ENCODE data around the gene GAS7.

The GAS7 gene

DNA sequence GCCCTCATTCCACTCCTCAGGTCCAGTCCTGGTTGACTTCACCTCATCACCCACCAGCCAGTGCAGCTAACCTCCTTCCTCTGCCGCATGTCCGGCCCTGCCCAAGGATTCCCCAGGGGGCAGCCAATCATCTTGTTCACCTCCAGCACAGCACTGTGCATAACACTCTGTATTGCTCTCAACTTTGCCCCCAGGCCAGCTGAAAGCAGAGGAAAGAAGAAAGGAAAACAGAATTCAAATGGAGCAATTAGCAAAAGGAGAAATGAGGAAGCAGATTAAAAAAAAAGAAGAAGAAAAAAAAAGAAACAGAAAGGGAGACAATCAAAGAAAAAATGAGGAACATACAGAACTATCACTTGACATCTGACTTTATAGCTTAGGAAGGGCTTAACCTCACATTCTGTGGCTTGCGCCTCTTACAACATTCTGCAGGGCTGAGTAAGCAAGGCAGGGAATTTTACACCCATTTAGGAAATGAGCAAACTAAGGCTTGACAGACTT lies 26.1 kb downstream of the GAS7 start:
- no peak for DNase-seq (ENCODE audit: low read depth in 2 of 3, low spot score in 2 of 3)

DNA sequence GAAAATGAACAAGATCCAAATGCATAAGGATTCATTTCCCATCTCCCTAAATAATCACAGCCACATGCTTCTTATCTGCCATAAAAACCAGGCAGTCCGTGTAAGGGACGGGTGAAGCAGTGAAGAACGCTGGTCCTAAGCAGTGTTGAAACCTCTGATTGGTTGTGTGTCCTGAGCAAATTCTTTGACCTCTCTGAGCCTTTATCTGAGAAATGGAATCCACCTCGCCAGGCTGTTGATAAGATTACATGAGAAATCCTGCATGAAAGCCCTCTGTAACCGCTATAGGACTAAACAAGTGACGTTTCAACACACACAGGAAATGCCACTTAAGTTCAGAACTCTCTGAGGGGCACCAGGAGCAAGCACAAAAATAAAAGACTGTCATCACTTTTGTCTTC lies 26.8 kb downstream of the GAS7 start:
- no peak for DNase-seq (ENCODE audit: low read depth in 2 of 3, low spot score in 2 of 3)

DNA sequence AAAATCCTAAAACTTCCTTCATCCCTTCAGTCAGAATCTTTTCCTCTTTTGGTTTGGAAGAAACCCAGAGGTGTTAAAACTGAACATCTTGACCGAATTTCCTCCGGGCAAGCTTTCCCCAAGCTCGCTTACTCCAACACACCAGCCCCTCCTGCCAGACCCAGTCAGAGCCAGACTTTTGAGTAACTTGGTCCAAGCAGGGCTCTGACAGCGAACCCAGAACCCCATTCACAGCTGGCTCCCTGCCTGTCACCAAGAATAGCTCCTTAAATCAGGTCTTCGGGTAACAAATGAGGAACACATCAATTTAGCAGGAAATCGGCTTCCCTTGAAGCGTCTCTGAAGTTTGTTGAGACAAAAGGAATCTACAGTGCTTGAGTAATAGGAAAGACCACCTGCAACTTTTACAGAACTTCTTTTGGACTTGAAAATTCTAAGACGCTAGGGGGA lies 27.3 kb downstream of the GAS7 start:
- DNase-seq (ENCODE audit: low read depth in 2 of 3, low spot score in 2 of 3): no peak

DNA sequence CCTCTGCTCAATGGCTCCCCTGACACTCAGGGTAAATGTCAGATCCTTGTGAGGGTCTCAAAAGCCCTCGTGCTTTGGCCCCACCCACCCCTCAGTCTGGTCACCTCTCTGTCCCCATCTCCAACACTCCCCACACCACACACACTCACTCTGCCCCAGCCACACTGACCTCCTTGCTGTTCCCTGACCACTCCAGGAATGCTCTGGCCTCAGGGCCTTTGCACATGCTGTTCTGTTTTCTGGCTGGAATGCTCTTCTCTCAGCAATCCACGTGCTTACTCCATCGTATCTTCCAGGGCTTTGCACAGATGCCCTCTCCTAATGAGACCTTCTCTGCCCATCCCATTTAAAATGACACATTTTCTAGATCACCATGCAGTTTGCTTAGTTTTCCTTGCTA lies 28.2 kb downstream of the GAS7 start:
- DNase-seq (ENCODE audit: low read depth in 2 of 3, low spot score in 2 of 3): no peak

DNA sequence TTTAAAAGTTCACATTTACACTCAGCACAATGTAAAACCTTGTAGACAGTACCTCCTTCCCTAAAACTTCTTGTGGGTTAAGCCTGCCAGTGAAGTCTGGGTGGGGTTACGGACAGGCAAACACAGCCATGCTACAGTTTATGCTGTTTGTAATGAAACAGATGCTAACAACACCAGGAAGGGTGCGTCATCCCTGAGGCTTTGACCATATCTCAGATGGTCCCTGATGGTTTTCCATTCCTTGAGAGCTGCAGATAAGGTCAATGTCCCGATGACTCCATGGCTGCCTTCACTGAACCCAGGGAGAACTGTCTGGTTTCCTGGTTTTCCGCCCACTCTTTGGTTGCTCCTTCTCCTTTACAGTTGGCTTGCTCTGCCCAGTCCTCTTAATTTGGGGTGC lies 29.1 kb downstream of the GAS7 start:
- no peak for DNase-seq (ENCODE audit: low read depth in 2 of 3, low spot score in 2 of 3)

DNA sequence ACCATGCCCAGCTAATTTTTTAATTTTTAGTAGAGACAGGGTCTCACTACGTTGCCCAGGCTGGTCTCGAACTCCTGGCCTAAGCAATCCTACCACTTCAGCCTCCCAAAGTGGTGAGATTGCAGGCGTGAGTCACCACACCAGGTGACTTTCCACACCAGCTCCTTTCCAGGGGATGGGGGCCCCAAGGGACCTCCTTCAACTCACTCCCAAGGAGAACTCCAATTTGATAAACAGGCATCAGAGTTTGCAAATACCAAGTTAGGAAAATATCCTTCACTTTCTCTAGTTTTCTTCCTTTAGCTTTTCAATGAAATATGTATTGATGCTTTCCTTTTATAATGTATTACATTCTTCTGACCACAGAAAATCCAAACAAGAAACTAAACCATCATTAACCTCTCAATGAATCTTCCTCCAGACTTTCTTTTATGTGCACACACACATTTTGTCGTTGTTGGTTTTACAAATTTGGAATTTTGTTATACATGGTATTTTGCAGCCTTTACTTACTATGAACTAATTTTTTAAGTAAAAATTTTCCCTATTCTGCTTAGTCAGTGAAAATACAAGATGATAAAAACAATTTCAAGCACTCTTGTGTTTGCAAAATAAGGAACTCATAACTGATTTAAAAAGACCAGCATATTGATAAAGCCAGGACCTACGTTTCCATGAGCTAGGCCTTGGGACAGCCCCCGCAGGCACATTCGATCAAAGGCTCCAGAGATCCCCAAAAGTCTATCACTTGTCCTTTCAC lies 32.0 kb downstream of the GAS7 start:
- DNase-seq (ENCODE audit: low read depth in 2 of 3, low spot score in 2 of 3): no peak

DNA sequence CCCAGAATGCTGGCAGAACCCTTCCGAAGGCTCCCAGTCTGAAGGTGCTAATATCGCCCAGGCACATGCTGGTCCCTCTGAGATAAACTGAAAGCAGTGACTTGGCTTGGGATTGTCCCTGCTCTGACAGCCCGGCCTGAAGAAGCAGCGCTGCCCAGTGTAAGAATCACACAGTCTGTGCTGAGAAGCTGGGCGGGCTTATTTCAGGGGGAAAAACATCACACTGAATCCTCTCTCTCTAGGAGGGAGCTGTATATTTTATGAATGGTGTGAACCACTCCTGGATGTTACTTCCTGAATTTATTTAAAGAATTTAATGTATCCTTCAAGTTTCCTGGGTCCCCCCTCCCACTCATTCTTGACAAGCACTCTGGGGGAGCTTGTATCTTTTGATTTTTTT lies 36.3 kb downstream of the GAS7 start:
- DNase-seq (ENCODE audit: low read depth in 2 of 3, low spot score in 2 of 3): no peak

DNA sequence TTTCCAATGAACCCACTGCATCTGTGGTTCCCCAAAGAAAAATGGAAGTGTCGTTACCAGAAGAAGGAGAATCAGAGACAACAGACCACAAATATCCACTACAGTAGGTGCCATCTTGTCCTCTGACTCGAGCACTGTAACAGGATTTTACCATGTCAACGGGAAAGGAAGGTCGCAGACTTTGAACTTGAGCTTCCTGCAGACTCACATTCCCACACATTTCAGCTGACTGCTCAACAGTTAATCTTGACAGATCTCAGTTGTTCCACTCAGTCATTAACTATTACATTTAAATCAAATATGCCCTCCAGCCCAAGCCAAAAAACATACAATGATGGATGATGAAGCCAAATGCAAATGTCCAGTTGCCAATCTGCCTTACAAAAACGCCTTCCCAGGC lies 37.0 kb downstream of the GAS7 start:
- DNase-seq (ENCODE audit: low read depth in 2 of 3, low spot score in 2 of 3): no peak

DNA sequence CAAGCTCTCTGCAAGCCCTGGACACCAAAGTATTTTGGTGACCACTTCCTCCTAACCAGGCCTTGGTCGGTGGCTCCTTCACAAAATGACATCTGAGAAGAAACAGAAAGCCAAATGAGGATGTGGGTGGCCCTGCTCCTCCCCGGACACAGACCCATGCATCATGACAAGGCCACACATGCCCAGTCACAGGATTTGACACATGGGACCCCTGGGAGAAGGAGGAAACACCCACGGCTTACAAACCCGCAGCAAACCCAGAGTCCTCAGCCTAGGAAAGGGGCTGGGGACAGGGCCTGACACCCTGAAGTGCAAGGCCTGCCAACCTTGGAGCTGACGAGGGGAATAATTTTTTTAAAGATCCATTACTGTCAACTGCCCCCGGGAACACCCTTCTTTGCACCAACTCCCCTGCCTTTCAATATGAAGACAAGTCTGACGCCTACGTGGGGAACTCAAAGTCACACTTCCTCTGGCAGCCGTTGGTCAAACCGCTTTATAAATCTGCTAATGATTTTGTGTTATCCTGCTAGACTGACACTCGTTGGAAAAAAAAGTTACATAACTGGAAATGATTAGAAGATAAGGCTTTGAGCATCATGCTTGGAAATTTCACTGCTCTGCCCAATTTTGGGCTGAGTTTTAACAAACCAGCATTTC lies 41.3 kb downstream of the GAS7 start:
- DNase-seq (ENCODE audit: low read depth in 2 of 3, low spot score in 2 of 3): no peak

DNA sequence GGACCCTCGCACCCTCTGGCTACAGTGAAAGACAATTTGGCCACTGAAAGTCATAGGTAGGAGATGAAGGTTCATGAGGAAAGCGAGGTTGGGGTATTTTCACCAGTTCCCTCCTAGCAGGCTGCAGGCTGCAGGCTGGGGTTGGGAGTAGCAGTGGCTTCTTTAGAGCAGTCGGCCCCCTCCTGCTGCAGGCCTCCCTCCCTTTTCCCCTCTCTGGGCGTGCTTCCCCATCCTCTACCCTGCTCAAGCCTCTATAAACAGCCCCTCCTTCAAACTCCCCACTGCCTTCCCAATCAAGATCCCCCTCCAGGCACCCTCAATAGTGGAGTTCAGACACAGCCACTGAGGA lies 41.8 kb downstream of the GAS7 start:
- DNase-seq (ENCODE audit: low read depth in 2 of 3, low spot score in 2 of 3): no peak

DNA sequence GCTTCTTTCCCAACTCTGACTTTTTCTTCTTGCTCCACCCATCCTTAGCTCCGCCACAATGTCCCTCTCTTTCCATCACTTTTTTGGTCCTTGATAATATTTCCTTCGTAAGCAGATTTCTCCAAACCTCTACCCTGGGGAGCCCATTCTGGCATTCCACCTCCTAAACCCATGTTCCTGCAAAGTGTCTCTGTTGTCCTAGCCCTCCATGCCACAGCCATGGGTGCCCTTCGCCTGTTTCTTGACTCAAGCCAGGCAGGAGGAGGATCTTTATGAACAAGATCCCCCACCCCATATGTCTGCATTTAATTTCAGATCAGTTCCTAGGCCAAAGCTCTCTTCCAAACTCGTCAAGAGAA lies 42.4 kb downstream of the GAS7 start:
- no peak for DNase-seq (ENCODE audit: low read depth in 2 of 3, low spot score in 2 of 3)

DNA sequence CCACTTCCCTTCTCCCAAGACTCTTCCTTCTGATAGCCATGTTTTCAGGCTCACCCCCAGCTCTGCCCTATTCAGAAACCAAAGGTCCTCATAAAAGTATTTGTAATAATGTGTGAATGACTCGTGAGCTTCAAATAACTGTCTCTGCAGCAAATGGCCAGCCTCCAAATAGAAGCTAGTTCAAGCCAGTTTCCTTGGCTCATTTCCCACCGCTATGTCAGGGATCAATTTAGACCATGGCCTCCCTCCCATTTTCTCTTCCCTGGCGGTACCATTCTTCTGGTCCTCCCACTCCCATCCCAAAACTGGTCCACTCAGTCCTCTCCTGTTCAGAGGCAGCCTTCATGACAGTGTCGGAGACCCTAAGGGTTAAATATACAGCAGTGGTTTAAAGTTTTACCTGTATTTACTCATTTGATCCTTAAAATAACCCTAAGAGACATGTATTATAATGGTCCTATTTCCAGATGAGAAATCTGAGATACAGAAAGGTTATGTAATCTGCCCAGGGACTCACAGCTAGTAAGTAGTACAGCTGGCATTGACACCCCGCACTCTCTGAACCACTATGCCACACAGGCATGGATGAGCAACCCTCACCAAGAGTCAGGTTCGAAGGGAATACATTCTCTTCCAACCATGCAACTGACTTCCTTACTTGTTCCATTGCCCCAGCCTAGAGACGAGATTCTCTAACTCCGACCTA lies 42.9 kb downstream of the GAS7 start:
- DNase-seq (ENCODE audit: low read depth in 2 of 3, low spot score in 2 of 3): no peak

DNA sequence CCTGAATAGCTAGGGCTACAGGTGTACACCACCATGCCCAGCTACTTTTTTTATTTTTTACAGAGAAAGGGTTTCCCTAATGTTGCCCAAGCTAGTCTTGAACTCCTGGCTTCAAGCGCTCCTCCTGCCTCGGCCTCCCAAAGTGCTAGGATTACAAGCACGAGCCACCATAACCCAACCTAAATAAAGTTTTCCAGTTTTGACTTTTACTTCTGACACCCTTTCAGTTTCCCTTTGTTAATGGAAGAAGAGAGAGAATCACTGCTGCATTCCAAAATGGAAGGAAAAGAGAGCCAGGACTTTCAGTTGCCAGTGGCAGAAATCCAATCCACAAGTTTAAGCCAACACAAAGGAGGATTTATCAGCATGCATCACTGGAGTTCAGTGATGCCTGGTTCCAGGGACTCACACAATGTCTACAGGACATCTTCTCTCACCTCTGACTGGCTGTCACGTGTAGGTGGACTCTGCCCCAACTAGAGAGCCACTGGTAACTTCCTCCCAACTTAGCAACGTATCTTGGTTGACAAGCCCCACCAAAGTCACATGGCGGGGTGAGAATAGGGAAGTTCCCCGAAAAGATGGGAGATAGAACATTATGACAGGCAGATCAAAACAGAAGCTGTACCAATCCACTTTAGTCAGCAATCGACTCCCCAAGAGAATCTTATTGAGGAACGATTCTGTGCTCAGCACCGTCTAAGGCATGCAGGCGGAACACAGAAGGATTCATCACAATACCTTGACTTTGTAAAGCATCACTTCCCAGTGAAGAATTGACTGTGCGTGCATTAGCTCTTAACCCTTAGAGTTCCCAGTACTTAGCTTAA lies 46.5 kb downstream of the GAS7 start:
- no peak for DNase-seq (ENCODE audit: low read depth in 2 of 3, low spot score in 2 of 3)

DNA sequence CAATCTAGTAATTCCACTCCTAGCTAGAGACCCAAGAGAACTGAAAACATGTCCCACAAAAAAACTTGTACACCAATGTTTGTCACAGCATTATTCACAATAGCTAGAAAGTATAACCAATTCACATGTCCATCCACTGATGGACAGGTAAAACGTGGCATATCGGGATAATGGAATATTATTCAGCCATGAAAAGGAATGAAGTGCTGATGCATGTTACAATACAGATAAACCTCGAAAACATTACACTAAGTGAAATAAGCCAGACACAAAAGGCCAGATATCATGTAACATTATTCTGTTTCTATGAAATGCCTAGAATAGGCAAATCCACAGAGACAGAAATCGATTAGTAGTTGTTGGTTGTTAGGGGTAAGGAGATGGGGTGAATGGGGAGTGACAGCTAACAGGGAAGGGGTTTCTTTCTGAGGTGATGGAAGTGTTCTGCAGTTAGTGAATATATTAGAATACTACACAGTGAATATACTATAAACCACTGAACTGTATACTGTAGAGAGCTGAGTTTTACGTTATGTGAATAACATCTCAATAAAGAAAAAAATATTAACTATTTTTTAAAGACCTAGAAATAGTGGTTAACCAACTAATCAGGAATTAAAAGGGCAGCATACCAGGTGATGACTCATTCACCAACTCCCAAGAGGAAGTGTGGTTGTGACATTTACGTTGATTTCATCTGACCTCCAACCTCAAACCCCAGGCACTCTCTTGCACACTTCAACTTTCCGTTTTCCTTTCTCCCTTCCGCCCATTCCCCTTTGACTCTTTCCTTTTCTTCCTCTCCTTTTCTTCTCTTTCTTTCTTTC lies 48.6 kb downstream of the GAS7 start:
- no peak for DNase-seq (ENCODE audit: low read depth in 2 of 3, low spot score in 2 of 3)

DNA sequence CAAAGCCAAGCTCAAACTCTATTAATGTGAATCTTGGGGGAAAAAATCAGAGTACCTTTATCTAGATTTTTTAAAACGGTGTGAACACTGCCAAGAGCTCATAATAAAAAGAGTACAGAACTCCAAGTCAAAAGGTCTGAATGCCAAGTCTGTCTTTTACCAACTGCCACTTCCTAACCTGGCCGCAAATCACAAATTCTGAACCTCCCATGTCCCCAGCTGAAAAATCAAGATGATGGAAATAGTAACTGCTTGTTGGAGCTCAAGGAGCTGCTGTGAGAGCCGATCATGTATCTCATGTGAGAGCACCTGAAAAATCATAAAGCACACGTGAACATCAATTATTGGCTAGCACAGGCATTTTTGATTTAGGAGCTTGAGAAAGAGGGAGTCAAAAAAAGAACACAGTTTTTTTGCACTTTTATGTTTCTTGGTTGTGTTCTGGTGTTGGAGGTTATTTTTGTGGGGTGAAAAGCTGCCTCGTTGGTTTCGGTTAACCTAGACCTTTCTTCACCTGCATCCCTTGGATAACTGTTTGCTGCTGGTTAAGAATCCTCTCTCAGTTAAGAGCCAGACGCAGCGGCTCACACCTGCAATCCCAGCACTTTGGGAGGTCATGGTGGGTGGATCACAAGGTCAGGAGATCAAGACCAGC lies 50.5 kb downstream of the GAS7 start:
- no peak for DNase-seq (ENCODE audit: low read depth in 2 of 3, low spot score in 2 of 3)

DNA sequence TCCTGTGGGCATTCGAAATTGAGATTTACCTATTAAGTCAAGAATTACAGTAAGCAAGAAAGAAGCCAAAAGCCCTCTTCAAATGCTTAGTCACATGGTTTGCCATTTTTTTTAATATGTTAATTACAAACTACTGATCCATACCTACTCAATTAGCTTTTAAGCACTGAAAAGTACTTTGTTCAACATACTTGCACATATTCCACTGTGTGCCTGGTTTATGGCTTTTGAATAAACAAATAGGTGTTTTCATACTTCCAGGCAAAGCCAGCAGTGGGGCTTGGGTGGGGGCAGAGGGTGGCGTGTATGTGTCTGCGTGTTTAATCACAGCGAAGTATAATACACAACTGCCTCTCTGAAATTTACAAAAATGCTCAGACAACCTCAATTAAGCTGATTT lies 51.4 kb downstream of the GAS7 start:
- no peak for DNase-seq (ENCODE audit: low read depth in 2 of 3, low spot score in 2 of 3)

DNA sequence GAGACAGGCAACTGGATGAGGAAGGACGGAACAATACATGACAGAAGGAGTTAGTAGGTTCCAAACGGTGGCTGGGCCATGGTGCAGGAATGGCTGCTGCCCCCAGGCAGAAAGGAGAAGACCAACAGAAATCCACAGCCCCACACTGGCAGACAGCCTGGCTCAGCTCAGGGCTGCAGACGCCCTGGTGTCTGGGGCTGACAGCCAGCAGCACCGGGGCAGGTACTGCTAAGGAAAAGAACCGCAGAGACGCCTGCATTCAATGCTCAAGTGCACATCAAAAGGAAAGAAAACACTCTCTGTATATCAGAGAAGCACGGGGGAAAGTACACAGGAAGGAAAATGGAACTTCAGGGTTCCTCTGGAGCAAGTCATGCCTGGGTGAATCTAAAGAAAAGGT lies 53.4 kb downstream of the GAS7 start:
- no peak for DNase-seq (ENCODE audit: low read depth in 2 of 3, low spot score in 2 of 3)

DNA sequence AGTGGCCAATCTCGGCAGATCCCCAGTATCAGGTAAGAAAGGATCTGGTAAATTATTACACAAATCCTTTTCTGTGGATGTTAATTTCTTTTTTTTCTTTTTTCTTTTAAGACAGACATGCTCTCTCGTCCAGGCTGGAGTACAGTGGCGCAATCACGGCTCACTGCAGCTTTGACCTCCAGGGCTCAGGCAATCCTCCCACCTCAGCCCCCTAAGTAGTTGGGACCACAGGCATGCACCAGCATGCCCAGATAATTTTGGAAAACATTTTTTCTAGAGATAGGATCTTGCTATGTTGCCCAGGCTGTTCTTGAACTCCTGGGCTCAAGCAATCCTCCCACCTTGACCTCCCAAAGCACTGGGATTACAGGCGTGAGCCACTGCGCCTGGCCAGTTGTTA lies 54.0 kb downstream of the GAS7 start:
- DNase-seq (ENCODE audit: low read depth in 2 of 3, low spot score in 2 of 3): no peak

DNA sequence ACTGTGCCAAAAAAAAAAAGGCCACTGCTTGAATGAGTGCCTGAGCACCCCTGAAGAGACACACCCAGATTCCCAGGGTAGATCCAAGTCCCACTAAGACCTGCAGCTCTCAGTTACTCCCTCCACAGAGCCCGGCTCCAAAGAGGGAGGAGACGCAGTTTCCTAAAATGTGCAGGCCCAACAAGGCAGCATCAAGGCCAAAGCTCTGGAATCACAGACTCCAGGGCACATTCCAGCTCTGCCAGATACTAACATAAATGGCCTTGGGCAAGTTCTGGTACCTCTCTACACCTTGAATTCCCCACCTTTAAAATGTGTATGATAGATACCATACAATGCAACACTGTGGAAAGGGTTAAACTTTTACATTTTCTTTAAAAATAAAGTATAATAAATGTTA lies 57.0 kb downstream of the GAS7 start:
- DNase-seq (ENCODE audit: low read depth in 2 of 3, low spot score in 2 of 3): no peak

DNA sequence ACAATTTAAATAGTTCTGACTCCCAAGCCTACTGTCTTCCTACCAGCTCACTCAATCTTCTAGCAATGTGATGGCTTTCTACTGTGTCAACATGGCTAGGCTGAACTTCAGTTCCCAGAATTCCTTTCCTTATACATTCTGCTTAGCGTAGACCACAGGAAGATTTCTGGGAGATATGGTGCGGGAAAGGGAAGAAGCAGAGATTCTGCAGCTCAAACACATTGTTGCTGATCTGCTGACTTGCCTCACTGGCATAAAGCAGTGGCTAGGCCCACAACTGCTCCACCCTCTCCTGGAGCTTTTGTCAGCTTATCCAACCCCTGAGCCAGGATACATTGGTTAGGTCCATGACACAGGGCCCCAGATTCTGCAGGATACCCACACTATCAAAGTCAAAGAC lies 58.8 kb downstream of the GAS7 start:
- no peak for DNase-seq (ENCODE audit: low read depth in 2 of 3, low spot score in 2 of 3)
